ENCODE measurements around the gene MBD5. TPM values are rescaled to one million over a fixed set of nuclear protein-coding genes. Genes with fewer than 3 reads are reported as not detected.

MBD5 gene
- total and polyA plus RNA-seq, 4 donors: 2.0 to 15.9 (median 9.5) TPM

DNA sequence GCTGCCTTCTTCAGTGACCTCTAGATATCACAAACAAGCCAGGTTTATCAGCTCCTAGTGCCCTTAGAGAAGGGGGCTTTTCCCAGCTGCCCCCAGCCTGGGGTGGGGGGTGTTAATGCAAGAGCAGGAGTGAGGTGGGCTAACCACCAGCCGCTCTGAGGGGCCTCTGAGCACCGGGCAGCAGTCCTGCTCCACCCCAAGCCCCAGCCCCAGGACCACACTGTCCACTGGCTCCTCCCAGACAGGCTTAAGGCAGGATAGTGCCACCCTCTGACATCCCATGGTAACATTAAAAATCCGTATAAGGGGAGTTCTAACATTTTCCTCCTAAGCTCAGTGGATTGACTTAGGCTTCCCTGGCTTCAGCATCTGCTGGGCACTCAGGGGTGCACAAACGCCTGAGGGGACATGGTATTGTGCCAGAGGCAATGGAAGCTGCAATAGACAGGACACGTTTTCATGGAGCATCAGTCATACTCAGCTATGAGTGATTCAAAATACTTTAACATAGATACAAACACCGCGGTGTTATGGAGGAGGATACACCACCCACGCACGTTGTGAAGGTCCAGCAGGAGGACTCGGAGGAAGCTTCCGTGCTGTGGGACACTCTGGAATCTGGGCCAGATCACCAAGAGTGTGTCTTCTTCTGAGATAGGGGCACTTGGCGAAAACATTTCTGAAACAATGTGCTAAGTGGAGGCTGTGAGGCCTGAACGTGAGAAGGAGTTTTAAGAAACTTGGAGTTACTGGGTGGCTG is 511.0 kb downstream of the MBD5 start:
- H3K9ac ChIP-seq (ENCODE audit: low read depth in 1 of 2, low read length in 2 of 2): no peak overlapping the region
- no peaks in the 10 kb centered on the region for H3K36me3 ChIP-seq (ENCODE audit: control insufficient read depth in 4 of 4, insufficient read depth in 3 of 4, low read depth in 1 of 4, low read length in 3 of 4)
- no peaks in the 10 kb centered on the region for H3K9me3 ChIP-seq (ENCODE audit: control insufficient read depth in 4 of 4, low read length in 3 of 4)
- WGBS: 87% methylated on average over 13 of the region's 13 CpGs
- H3K4me1 ChIP-seq (ENCODE audit: control insufficient read depth in 4 of 4, insufficient read depth in 4 of 4, low read length in 3 of 4): no peaks in the 10 kb centered on the region
- H3K4me3 ChIP-seq (ENCODE audit: low read depth in 1 of 3, low read length in 3 of 3): no peak overlapping the region
- H3K27ac ChIP-seq (ENCODE audit: low read depth in 1 of 2, low read length in 2 of 2): no peak overlapping the region
- no peak for TF ChIP-seq NR2F2 (IDR thresholded peaks at IDR 0.05)
- no peaks in the 10 kb centered on the region for H3K27me3 ChIP-seq (ENCODE audit: control insufficient read depth in 4 of 4, insufficient read depth in 4 of 4, low read length in 3 of 4)
- DNase-seq (ENCODE audit: low spot score): no peak

DNA sequence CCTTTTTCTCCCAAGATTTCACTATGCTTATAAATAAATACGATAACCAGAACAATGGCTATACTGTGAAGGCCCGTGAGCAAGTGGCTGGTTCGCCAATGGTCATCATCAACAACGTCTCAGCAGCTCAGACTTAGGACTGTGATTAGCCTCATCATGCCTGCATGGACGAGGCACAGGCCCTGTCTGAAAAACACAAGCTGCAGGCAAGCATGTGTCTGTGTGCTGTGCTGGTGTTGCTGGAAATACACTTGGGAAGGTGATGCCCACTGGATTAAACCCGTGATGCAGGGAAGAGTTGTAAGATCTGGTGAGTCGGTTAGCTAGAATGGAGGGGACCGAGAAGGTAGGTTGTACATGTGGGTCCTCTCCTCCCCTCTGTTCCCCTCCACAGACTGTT is 512.1 kb downstream of the MBD5 start:
- H3K27me3 ChIP-seq (ENCODE audit: control insufficient read depth in 4 of 4, insufficient read depth in 4 of 4, low read length in 3 of 4): no peaks in the 10 kb centered on the region
- TF ChIP-seq SP1 (IDR thresholded peaks at IDR 0.05): no peak
- no peak for TF ChIP-seq YY1 (IDR thresholded peaks at IDR 0.05)
- TF ChIP-seq, protein P1, sequence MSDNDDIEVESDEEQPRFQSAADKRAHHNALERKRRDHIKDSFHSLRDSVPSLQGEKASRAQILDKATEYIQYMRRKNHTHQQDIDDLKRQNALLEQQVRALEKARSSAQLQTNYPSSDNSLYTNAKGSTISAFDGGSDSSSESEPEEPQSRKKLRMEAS (IDR thresholded peaks at IDR 0.05): no peak
- TF ChIP-seq, protein P2, sequence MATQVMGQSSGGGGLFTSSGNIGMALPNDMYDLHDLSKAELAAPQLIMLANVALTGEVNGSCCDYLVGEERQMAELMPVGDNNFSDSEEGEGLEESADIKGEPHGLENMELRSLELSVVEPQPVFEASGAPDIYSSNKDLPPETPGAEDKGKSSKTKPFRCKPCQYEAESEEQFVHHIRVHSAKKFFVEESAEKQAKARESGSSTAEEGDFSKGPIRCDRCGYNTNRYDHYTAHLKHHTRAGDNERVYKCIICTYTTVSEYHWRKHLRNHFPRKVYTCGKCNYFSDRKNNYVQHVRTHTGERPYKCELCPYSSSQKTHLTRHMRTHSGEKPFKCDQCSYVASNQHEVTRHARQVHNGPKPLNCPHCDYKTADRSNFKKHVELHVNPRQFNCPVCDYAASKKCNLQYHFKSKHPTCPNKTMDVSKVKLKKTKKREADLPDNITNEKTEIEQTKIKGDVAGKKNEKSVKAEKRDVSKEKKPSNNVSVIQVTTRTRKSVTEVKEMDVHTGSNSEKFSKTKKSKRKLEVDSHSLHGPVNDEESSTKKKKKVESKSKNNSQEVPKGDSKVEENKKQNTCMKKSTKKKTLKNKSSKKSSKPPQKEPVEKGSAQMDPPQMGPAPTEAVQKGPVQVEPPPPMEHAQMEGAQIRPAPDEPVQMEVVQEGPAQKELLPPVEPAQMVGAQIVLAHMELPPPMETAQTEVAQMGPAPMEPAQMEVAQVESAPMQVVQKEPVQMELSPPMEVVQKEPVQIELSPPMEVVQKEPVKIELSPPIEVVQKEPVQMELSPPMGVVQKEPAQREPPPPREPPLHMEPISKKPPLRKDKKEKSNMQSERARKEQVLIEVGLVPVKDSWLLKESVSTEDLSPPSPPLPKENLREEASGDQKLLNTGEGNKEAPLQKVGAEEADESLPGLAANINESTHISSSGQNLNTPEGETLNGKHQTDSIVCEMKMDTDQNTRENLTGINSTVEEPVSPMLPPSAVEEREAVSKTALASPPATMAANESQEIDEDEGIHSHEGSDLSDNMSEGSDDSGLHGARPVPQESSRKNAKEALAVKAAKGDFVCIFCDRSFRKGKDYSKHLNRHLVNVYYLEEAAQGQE (IDR thresholded peaks at IDR 0.05): no peak
- no peak for TF ChIP-seq TAF1 (conservative IDR thresholded peaks at IDR 0.05)
- TF ChIP-seq HNF4A (conservative IDR thresholded peaks at IDR 0.05): no peak
- TF ChIP-seq, protein P3, sequence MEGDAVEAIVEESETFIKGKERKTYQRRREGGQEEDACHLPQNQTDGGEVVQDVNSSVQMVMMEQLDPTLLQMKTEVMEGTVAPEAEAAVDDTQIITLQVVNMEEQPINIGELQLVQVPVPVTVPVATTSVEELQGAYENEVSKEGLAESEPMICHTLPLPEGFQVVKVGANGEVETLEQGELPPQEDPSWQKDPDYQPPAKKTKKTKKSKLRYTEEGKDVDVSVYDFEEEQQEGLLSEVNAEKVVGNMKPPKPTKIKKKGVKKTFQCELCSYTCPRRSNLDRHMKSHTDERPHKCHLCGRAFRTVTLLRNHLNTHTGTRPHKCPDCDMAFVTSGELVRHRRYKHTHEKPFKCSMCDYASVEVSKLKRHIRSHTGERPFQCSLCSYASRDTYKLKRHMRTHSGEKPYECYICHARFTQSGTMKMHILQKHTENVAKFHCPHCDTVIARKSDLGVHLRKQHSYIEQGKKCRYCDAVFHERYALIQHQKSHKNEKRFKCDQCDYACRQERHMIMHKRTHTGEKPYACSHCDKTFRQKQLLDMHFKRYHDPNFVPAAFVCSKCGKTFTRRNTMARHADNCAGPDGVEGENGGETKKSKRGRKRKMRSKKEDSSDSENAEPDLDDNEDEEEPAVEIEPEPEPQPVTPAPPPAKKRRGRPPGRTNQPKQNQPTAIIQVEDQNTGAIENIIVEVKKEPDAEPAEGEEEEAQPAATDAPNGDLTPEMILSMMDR (IDR thresholded peaks at IDR 0.05; ENCODE audit: low read depth, low read length, missing input control): no peak
- TF ChIP-seq JUND (IDR thresholded peaks at IDR 0.05): no peak
- TF ChIP-seq RAD21 (IDR thresholded peaks at IDR 0.05): no peak
- TF ChIP-seq FOXA2 (IDR thresholded peaks at IDR 0.05): no peak
- TF ChIP-seq, protein P4, sequence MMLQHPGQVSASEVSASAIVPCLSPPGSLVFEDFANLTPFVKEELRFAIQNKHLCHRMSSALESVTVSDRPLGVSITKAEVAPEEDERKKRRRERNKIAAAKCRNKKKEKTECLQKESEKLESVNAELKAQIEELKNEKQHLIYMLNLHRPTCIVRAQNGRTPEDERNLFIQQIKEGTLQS (IDR thresholded peaks at IDR 0.05): no peak
- no peak for TF ChIP-seq GABPA (IDR thresholded peaks at IDR 0.05 in 1 of 2, conservative IDR thresholded peaks at IDR 0.05 in 1 of 2)
- TF ChIP-seq RXRA (IDR thresholded peaks at IDR 0.05): no peak
- TF ChIP-seq, protein P5, sequence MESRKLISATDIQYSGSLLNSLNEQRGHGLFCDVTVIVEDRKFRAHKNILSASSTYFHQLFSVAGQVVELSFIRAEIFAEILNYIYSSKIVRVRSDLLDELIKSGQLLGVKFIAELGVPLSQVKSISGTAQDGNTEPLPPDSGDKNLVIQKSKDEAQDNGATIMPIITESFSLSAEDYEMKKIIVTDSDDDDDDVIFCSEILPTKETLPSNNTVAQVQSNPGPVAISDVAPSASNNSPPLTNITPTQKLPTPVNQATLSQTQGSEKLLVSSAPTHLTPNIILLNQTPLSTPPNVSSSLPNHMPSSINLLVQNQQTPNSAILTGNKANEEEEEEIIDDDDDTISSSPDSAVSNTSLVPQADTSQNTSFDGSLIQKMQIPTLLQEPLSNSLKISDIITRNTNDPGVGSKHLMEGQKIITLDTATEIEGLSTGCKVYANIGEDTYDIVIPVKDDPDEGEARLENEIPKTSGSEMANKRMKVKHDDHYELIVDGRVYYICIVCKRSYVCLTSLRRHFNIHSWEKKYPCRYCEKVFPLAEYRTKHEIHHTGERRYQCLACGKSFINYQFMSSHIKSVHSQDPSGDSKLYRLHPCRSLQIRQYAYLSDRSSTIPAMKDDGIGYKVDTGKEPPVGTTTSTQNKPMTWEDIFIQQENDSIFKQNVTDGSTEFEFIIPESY (IDR thresholded peaks at IDR 0.05): no peak
- no peak for TF ChIP-seq HNF4G (IDR thresholded peaks at IDR 0.05)
- no peak for TF ChIP-seq NR2F2 (IDR thresholded peaks at IDR 0.05)
- no peak for TF ChIP-seq FOXA1 (IDR thresholded peaks at IDR 0.05)
- TF ChIP-seq EGR1 (IDR thresholded peaks at IDR 0.05; ENCODE audit: low read depth in 2 of 2): no peak
- no peak overlapping the region for H3K4me3 ChIP-seq (ENCODE audit: low read depth in 1 of 3, low read length in 3 of 3)
- H3K4me1 ChIP-seq (ENCODE audit: control insufficient read depth in 4 of 4, insufficient read depth in 4 of 4, low read length in 3 of 4): no peaks in the 10 kb centered on the region
- no peaks in the 10 kb centered on the region for H3K36me3 ChIP-seq (ENCODE audit: control insufficient read depth in 4 of 4, insufficient read depth in 3 of 4, low read depth in 1 of 4, low read length in 3 of 4)
- no peak overlapping the region for H3K9ac ChIP-seq (ENCODE audit: low read depth in 1 of 2, low read length in 2 of 2)
- DNase-seq (ENCODE audit: low spot score): no peak
- 93% methylated on average over 8 of the region's 8 CpGs for WGBS
- no peaks in the 10 kb centered on the region for H3K9me3 ChIP-seq (ENCODE audit: control insufficient read depth in 4 of 4, low read length in 3 of 4)
- no peak overlapping the region for H3K27ac ChIP-seq (ENCODE audit: low read depth in 1 of 2, low read length in 2 of 2)

Measured in liver (tissue), 9 donors.